Measurements from ENCODE around the gene KAT6B. TPM values are rescaled to one million over a fixed set of nuclear protein-coding genes. Genes with fewer than 3 reads are reported as not detected.

KAT6B gene
- total RNA-seq, 2 experiments from 2014 or later: 70.3 to 74.2 TPM

DNA sequence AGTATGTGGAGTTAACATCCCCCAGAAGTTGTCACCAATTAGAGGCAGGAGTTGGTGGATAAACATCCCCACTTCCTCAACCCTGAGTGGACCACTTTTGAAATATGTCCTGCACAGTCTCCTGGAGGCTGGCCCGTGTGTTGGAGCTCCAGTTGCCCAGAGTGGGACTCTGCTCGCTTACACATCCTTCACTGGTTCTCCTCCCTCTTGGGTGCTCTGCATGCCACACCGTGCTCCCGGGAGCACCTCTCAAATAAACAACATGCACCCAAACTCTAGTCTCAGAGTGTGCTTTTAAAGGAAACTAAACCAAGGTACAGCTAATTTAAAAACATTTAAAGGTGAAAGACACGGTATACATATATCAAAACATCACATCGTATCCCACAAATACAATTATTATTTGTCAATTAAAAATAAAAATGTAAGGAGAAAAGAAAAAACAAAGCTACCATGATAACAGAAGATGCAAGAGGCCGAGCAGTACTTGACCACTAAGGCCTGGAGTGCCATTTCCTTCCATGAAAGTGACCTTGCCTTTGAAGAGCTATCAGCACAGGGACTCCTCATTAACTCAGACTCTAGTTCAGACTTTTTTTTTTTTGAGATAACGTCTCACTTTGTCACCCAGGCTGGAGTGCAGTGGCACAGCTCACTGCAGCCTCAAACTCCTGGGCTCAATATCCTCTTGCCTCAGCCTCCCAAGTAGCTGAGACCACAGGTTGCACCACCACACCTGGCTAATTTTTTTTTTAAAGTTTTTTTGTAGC is 237.2 kb downstream of the KAT6B start:
- TF ChIP-seq, protein P1, sequence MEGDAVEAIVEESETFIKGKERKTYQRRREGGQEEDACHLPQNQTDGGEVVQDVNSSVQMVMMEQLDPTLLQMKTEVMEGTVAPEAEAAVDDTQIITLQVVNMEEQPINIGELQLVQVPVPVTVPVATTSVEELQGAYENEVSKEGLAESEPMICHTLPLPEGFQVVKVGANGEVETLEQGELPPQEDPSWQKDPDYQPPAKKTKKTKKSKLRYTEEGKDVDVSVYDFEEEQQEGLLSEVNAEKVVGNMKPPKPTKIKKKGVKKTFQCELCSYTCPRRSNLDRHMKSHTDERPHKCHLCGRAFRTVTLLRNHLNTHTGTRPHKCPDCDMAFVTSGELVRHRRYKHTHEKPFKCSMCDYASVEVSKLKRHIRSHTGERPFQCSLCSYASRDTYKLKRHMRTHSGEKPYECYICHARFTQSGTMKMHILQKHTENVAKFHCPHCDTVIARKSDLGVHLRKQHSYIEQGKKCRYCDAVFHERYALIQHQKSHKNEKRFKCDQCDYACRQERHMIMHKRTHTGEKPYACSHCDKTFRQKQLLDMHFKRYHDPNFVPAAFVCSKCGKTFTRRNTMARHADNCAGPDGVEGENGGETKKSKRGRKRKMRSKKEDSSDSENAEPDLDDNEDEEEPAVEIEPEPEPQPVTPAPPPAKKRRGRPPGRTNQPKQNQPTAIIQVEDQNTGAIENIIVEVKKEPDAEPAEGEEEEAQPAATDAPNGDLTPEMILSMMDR (IDR thresholded peaks at IDR 0.05): no peak
- H3K27me3 ChIP-seq (ENCODE audit: control insufficient read depth in 1 of 2, insufficient read depth in 2 of 2, low read length in 2 of 2): no peaks in the 10 kb centered on the region
- Mint-ChIP-seq H3K27me3 (no peaks in the 10 kb centered on the region), H3K4me3 (no peak overlapping the region), H3K9me3 (no peaks in the 10 kb centered on the region), H3K27ac (no peak overlapping the region), H3K4me1 (ENCODE audit: low read depth) (no peaks in the 10 kb centered on the region), H3K36me3 (ENCODE audit: low read depth) (no peaks in the 10 kb centered on the region)
- no peaks in the 10 kb centered on the region for H3K9me3 ChIP-seq (ENCODE audit: control insufficient read depth in 1 of 2, insufficient read depth in 1 of 2, low read length in 2 of 2)
- ChIA-PET POLR2A (interaction anchor here (1.0 kb wide), 1 partner anchor 16 kb away, joined by 3 read pairs; no protein-coding TSS in a partner anchor), CTCF (no interaction called here)
- intact Hi-C loops (cut with DNase I, micrococcal nuclease): no loop called here
- no peak for DNase-seq
- H3K4me3 ChIP-seq (ENCODE audit: low read length): no peak overlapping the region
- no peak overlapping the region for H3K27ac ChIP-seq (ENCODE audit: low read depth in 1 of 2, low read length in 2 of 2)
- H3K4me1 ChIP-seq (ENCODE audit: insufficient read depth, low read length): no peaks in the 10 kb centered on the region
- ATAC-seq (ENCODE audit: poor library complexity): no peak
- H3K36me3 ChIP-seq (ENCODE audit: insufficient read depth, low read length): no peaks in the 10 kb centered on the region

DNA sequence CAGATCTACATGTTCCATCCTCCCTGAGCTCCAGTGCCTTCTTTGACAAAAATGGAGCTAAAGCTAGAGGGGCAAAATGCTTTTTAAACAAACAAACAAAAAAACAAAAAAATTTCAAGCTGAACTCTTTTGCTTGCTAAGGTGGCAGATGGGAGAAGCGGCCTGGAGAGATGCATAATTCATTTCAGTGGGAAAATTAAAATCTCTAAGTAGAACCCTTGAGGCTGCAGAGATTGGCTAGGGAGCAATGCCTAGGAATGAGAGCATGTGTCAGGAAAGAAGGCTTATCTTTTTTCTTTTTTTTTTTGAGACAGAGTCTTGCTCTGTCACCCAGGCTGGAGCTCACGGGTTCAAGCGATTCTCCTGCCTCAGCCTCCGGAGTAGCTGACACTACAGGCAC is 238.7 kb downstream of the KAT6B start:
- no peaks in the 10 kb centered on the region for H3K27me3 ChIP-seq (ENCODE audit: control insufficient read depth in 1 of 2, insufficient read depth in 2 of 2, low read length in 2 of 2)
- H3K9me3 Mint-ChIP-seq: no peaks in the 10 kb centered on the region
- no peak overlapping the region for H3K4me3 Mint-ChIP-seq
- H3K27ac Mint-ChIP-seq: no peak overlapping the region
- H3K4me1 Mint-ChIP-seq (ENCODE audit: low read depth): no peaks in the 10 kb centered on the region
- no peak overlapping the region for H3K27ac ChIP-seq (ENCODE audit: low read depth in 1 of 2, low read length in 2 of 2)
- H3K36me3 Mint-ChIP-seq (ENCODE audit: low read depth): no peaks in the 10 kb centered on the region
- intact Hi-C loops (cut with DNase I, micrococcal nuclease): no loop called here
- no peak for DNase-seq
- no peaks in the 10 kb centered on the region for H3K9me3 ChIP-seq (ENCODE audit: control insufficient read depth in 1 of 2, insufficient read depth in 1 of 2, low read length in 2 of 2)
- H3K36me3 ChIP-seq (ENCODE audit: insufficient read depth, low read length): no peaks in the 10 kb centered on the region
- no peaks in the 10 kb centered on the region for H3K27me3 Mint-ChIP-seq
- ATAC-seq (ENCODE audit: poor library complexity): no peak
- TF ChIP-seq, protein P1 (IDR thresholded peaks at IDR 0.05): no peak
- H3K4me1 ChIP-seq (ENCODE audit: insufficient read depth, low read length): no peaks in the 10 kb centered on the region
- no peak overlapping the region for H3K4me3 ChIP-seq (ENCODE audit: low read length)
- ChIA-PET POLR2A (interaction anchor here (0.6 kb wide), 1 partner anchor 724 kb away, joined by 5 read pairs; no protein-coding TSS in a partner anchor), CTCF (no interaction called here)

DNA sequence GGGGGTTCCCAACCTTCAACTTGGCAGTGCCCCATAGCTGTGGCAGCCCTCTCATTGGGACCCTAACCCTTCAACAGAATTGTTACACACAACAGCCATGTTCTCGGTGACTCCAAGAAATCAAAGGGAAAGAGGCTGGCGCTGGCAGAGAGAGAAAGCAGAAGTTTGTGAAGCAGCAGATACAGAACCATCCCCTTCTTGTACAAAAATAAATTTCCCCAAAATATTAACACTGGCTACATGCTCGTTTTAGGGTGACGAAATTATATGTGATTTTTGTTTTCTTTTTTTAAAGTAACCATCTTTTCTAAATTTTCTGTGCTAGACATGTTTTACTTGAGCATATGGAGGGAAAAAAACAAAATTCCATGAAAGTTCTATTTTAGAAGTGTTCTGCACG is 239.9 kb downstream of the KAT6B start:
- ATAC-seq (ENCODE audit: poor library complexity) (no peak), DNase-seq (no peak)
- Histone ChIP-seq H3K4me3 (ENCODE audit: low read length) (no peak overlapping the region), H3K27ac (ENCODE audit: low read depth in 1 of 2, low read length in 2 of 2) (no peak overlapping the region), H3K27me3 (ENCODE audit: control insufficient read depth in 1 of 2, insufficient read depth in 2 of 2, low read length in 2 of 2) (no peaks in the 10 kb centered on the region), H3K4me1 (ENCODE audit: insufficient read depth, low read length) (no peaks in the 10 kb centered on the region), H3K9me3 (ENCODE audit: control insufficient read depth in 1 of 2, insufficient read depth in 1 of 2, low read length in 2 of 2) (no peaks in the 10 kb centered on the region), H3K36me3 (ENCODE audit: insufficient read depth, low read length) (no peaks in the 10 kb centered on the region)
- intact Hi-C loops (cut with DNase I, micrococcal nuclease): no loop called here
- Mint-ChIP-seq H3K4me3 (no peak overlapping the region), H3K27me3 (no peaks in the 10 kb centered on the region), H3K4me1 (ENCODE audit: low read depth) (no peaks in the 10 kb centered on the region), H3K36me3 (ENCODE audit: low read depth) (no peaks in the 10 kb centered on the region), H3K9me3 (no peaks in the 10 kb centered on the region), H3K27ac (no peak overlapping the region)
- CTCF ChIA-PET: no interaction called here
- POLR2A ChIA-PET: no interaction called here
- TF ChIP-seq, protein P1 (IDR thresholded peaks at IDR 0.05): no peak

Measured in CD4-positive, alpha-beta T cell (primary cell).